Stomach smooth muscle (tissue), 2 donors: Measurements from ENCODE around the gene PRR30.
"Not testable (repeated sequence)": the region's sequence is repeated elsewhere in the genome, so short reads cannot be mapped to it uniquely, and the experiment has no call there.

ENCODE experiments used
- H3K27ac ChIP-seq: one replicate; pipeline ENCODE4 v1.7.0; 2013; ENCODE audit warnings: mild to moderate bottlenecking, low read length, inconsistent platforms
- H3K27me3 ChIP-seq, 2 donors: one replicate each; pipeline ENCODE4 v1.7.0; 2013; ENCODE audit warnings: low read length in 2 of 2; ENCODE audit not compliant: insufficient read depth in 2 of 2, control insufficient read depth in 1 of 2
- H3K36me3 ChIP-seq, 2 donors: one replicate each; pipeline ENCODE4 v1.7.0; 2013; ENCODE audit warnings: low read length in 2 of 2; ENCODE audit not compliant: control insufficient read depth in 2 of 2, insufficient read depth in 2 of 2
- H3K4me1 ChIP-seq: one replicate; pipeline ENCODE4 v1.7.0; 2013; ENCODE audit warnings: low read length; ENCODE audit not compliant: control insufficient read depth, insufficient read depth
- H3K4me3 ChIP-seq, 2 donors: one replicate each; pipeline ENCODE4 v1.7.0; 2013; ENCODE audit warnings: low read length in 2 of 2
- H3K9ac ChIP-seq, 2 donors: one replicate each; pipeline ENCODE4 v1.7.0; 2013; ENCODE audit warnings: low read length in 2 of 2, mild to moderate bottlenecking in 1 of 2
- H3K9me3 ChIP-seq, 2 donors: one replicate each; pipeline ENCODE4 v1.7.0; 2013; ENCODE audit warnings: low read length in 2 of 2; ENCODE audit not compliant: control insufficient read depth in 2 of 2
- donor health status: healthy.
- donor health status: Pancreatic carcinoma.

PRR30 gene

GRCh38 chr2:27110603-27111352 is 28.4 kb downstream of the PRR30 start:
- not testable (repeated sequence) for H3K9ac ChIP-seq, H3K27ac ChIP-seq, H3K27me3 ChIP-seq, H3K4me3 ChIP-seq, H3K9me3 ChIP-seq, H3K4me1 ChIP-seq, H3K36me3 ChIP-seq

GRCh38 chr2:27109083-27109482 is 30.1 kb downstream of the PRR30 start:
- H3K9me3 ChIP-seq: no peaks in the 10 kb centered on the region
- H3K27me3 ChIP-seq: peaks cover 5 to 7% of the 10 kb centered on the region in 2 donors
- no peak overlapping the region for H3K4me3 ChIP-seq
- no peak overlapping the region for H3K9ac ChIP-seq
- no peak overlapping the region for H3K27ac ChIP-seq
- no peaks in the 10 kb centered on the region for H3K36me3 ChIP-seq
- H3K4me1 ChIP-seq: no peaks in the 10 kb centered on the region

- Histone ChIP-seq H3K27me3 (peaks cover 5 to 7% of the 10 kb centered on the region in 2 donors), H3K4me1 (no peaks in the 10 kb centered on the region), H3K36me3 (no peaks in the 10 kb centered on the region), H3K9me3 (no peaks in the 10 kb centered on the region), H3K27ac (no peak overlapping the region), H3K4me3 (no peak overlapping the region), H3K9ac (no peak overlapping the region)
These were observed 31.0 kb downstream of the PRR30 start for GRCh38 chr2:27108221-27108620.

GRCh38 chr2:27105981-27106380 is 33.2 kb downstream of the PRR30 start:
- H3K9ac ChIP-seq: peak overlapping the region in 1 of 2 donors; percentile 21
- no peak overlapping the region for H3K4me3 ChIP-seq
- no peaks in the 10 kb centered on the region for H3K9me3 ChIP-seq
- no peaks in the 10 kb centered on the region for H3K4me1 ChIP-seq
- H3K27ac ChIP-seq: no peak overlapping the region
- peaks cover 5 to 7% of the 10 kb centered on the region in 2 donors for H3K27me3 ChIP-seq
- no peaks in the 10 kb centered on the region for H3K36me3 ChIP-seq

GRCh38 chr2:27102329-27102728 is 36.9 kb downstream of the PRR30 start:
- peaks cover 5 to 7% of the 10 kb centered on the region in 2 donors for H3K27me3 ChIP-seq
- no peaks in the 10 kb centered on the region for H3K9me3 ChIP-seq
- no peak overlapping the region for H3K9ac ChIP-seq
- H3K36me3 ChIP-seq: peaks cover 0 to 8% of the 10 kb centered on the region in 2 donors
- no peaks in the 10 kb centered on the region for H3K4me1 ChIP-seq
- no peak overlapping the region for H3K27ac ChIP-seq
- no peak overlapping the region for H3K4me3 ChIP-seq

- Histone ChIP-seq H3K4me1 (peaks cover 14% of the 10 kb centered on the region), H3K9me3 (no peaks in the 10 kb centered on the region), H3K4me3 (no peak overlapping the region), H3K27ac (no peak overlapping the region), H3K36me3 (peaks cover 0 to 8% of the 10 kb centered on the region in 2 donors), H3K9ac (no peak overlapping the region), H3K27me3 (peaks cover 1 to 4% of the 10 kb centered on the region in 2 donors)
These were observed 39.2 kb downstream of the PRR30 start for GRCh38 chr2:27100036-27100435.

- no peak overlapping the region for H3K9ac ChIP-seq
- peaks cover 0 to 3% of the 10 kb centered on the region in 2 donors for H3K27me3 ChIP-seq
- H3K9me3 ChIP-seq: no peaks in the 10 kb centered on the region
- H3K4me1 ChIP-seq: peaks cover 14% of the 10 kb centered on the region
- H3K4me3 ChIP-seq: no peak overlapping the region
- peaks cover 0 to 8% of the 10 kb centered on the region in 2 donors for H3K36me3 ChIP-seq
- H3K27ac ChIP-seq: no peak overlapping the region
These were observed 39.8 kb downstream of the PRR30 start for GRCh38 chr2:27099334-27099955.

- Histone ChIP-seq H3K4me3 (no peak overlapping the region), H3K9me3 (no peaks in the 10 kb centered on the region)
These were observed 41.9 kb downstream of the PRR30 start for GRCh38 chr2:27097341-27097740.

GRCh38 chr2:27096748-27097297 is 42.4 kb downstream of the PRR30 start:
- H3K27ac ChIP-seq: no peak overlapping the region
- H3K4me3 ChIP-seq: no peak overlapping the region
- peaks cover 14% of the 10 kb centered on the region for H3K4me1 ChIP-seq
- H3K9me3 ChIP-seq: no peaks in the 10 kb centered on the region
- H3K9ac ChIP-seq: no peak overlapping the region
- H3K36me3 ChIP-seq: peaks cover 0 to 10% of the 10 kb centered on the region in 2 donors
- no peaks in the 10 kb centered on the region for H3K27me3 ChIP-seq

More at GRCh38 chr2:27097341-27097740, 41.9 kb downstream of the PRR30 start:
- Histone ChIP-seq H3K4me1 (peaks cover 14% of the 10 kb centered on the region), H3K9ac (no peak overlapping the region), H3K36me3 (peaks cover 0 to 8% of the 10 kb centered on the region in 2 donors), H3K27me3 (no peaks in the 10 kb centered on the region), H3K27ac (no peak overlapping the region)

- Histone ChIP-seq H3K9ac (peak overlapping the region in 1 of 2 donors; percentile 29), H3K36me3 (peaks cover 0 to 10% of the 10 kb centered on the region in 2 donors), H3K9me3 (no peaks in the 10 kb centered on the region), H3K27ac (no peak overlapping the region), H3K4me3 (peak overlapping the region in 1 of 2 donors; percentile 71), H3K27me3 (no peaks in the 10 kb centered on the region), H3K4me1 (peaks cover 14% of the 10 kb centered on the region)
These were observed 43.2 kb downstream of the PRR30 start for GRCh38 chr2:27095745-27096651.
